ENCODE data around the gene FOXL3.

FOXL3 gene

GRCh38 chr7:288671-289101 is 1.3 kb upstream of the FOXL3 start:
- no peaks in the 10 kb centered on the region for H3K27me3 ChIP-seq (ENCODE audit: control insufficient read depth, low read length)
- H3K36me3 ChIP-seq (ENCODE audit: control insufficient read depth, low read length) = no peaks in the 10 kb centered on the region
- TF ChIP-seq EZH2phosphoT487 (IDR thresholded peaks at IDR 0.05; ENCODE audit: borderline replicate concordance, low read length) = no peak
- no peak for TF ChIP-seq CTCF (IDR thresholded peaks at IDR 0.05; ENCODE audit: low read depth, low read length, poor library complexity, severe bottlenecking)
- no peak overlapping the region for H3K4me2 ChIP-seq (ENCODE audit: low read length)
- no peaks in the 10 kb centered on the region for H3F3A ChIP-seq (ENCODE audit: control insufficient read depth, insufficient read depth)
- H3K9me2 ChIP-seq (replicated peaks; ENCODE audit: control insufficient read depth, low read length) = no peaks in the 10 kb centered on the region
- H4K20me1 ChIP-seq (ENCODE audit: control insufficient read depth, insufficient read depth, low read depth, low read length) = no peaks in the 10 kb centered on the region
- H3K79me2 ChIP-seq (ENCODE audit: control insufficient read depth, low read length) = no peaks in the 10 kb centered on the region
- H3K4me1 ChIP-seq (ENCODE audit: control insufficient read depth, low read length) = no peaks in the 10 kb centered on the region
- no peak overlapping the region for H3K4me3 ChIP-seq (ENCODE audit: low read length)
- peaks cover 45% of the 10 kb centered on the region; the same call in 1 of the 2 replicates for H3K9me3 ChIP-seq (ENCODE audit: control insufficient read depth, insufficient read depth, low read length)
- no peak overlapping the region for H3K27ac ChIP-seq (ENCODE audit: low read depth, low read length)

- H3K27me3 ChIP-seq (ENCODE audit: control insufficient read depth, low read length) = no peaks in the 10 kb centered on the region
- no peak overlapping the region for H3K4me2 ChIP-seq (ENCODE audit: low read length)
- no peaks in the 10 kb centered on the region for H3K79me2 ChIP-seq (ENCODE audit: control insufficient read depth, low read length)
- no peak overlapping the region for H3K4me3 ChIP-seq (ENCODE audit: low read length)
- no peaks in the 10 kb centered on the region for H3F3A ChIP-seq (ENCODE audit: control insufficient read depth, insufficient read depth)
- TF ChIP-seq CTCF (IDR thresholded peaks at IDR 0.05; ENCODE audit: low read depth, low read length, poor library complexity, severe bottlenecking) (no peak), EZH2phosphoT487 (IDR thresholded peaks at IDR 0.05; ENCODE audit: borderline replicate concordance, low read length) (no peak)
- peaks cover 44% of the 10 kb centered on the region; the same call in 1 of the 2 replicates for H3K9me3 ChIP-seq (ENCODE audit: control insufficient read depth, insufficient read depth, low read length)
- no peaks in the 10 kb centered on the region for H3K4me1 ChIP-seq (ENCODE audit: control insufficient read depth, low read length)
- no peaks in the 10 kb centered on the region for H4K20me1 ChIP-seq (ENCODE audit: control insufficient read depth, insufficient read depth, low read depth, low read length)
- H3K27ac ChIP-seq (ENCODE audit: low read depth, low read length) = no peak overlapping the region
- H3K36me3 ChIP-seq (ENCODE audit: control insufficient read depth, low read length) = no peaks in the 10 kb centered on the region
- no peaks in the 10 kb centered on the region for H3K9me2 ChIP-seq (replicated peaks; ENCODE audit: control insufficient read depth, low read length)
These were observed 688 bp upstream of the FOXL3 start for GRCh38 chr7:289209-289755.

GRCh38 chr7:290554-291372 is 793 bp downstream of the FOXL3 start:
- H3K9me3 ChIP-seq (ENCODE audit: control insufficient read depth, insufficient read depth, low read length) = peaks cover 43% of the 10 kb centered on the region; the same call in 1 of the 2 replicates
- H3K27me3 ChIP-seq (ENCODE audit: control insufficient read depth, low read length) = no peaks in the 10 kb centered on the region
- H3K79me2 ChIP-seq (ENCODE audit: control insufficient read depth, low read length) = no peaks in the 10 kb centered on the region
- no peak for TF ChIP-seq CTCF (IDR thresholded peaks at IDR 0.05; ENCODE audit: low read depth, low read length, poor library complexity, severe bottlenecking)
- H3F3A ChIP-seq (ENCODE audit: control insufficient read depth, insufficient read depth) = no peaks in the 10 kb centered on the region
- no peaks in the 10 kb centered on the region for H3K4me1 ChIP-seq (ENCODE audit: control insufficient read depth, low read length)
- H4K20me1 ChIP-seq (ENCODE audit: control insufficient read depth, insufficient read depth, low read depth, low read length) = no peaks in the 10 kb centered on the region
- H3K4me3 ChIP-seq (ENCODE audit: low read length) = no peak overlapping the region
- no peaks in the 10 kb centered on the region for H3K36me3 ChIP-seq (ENCODE audit: control insufficient read depth, low read length)
- no peak overlapping the region for H3K27ac ChIP-seq (ENCODE audit: low read depth, low read length)
- H3K4me2 ChIP-seq (ENCODE audit: low read length) = no peak overlapping the region
- no peaks in the 10 kb centered on the region for H3K9me2 ChIP-seq (replicated peaks; ENCODE audit: control insufficient read depth, low read length)
